NCI-H2171 (cell line): Measurements from ENCODE around the gene PANX1.

Source experiments
- DNase-seq: peaks from one replicate; lab custom pipeline; 2025; lab: John Stamatoyannopoulos, UW

Gene PANX1

GRCh38 chr11:94129512-94130297, 1.1 kb downstream of the PANX1 start:
- DNase-seq = no peak

GRCh38 chr11:94130298-94131046, 1.8 kb downstream of the PANX1 start:
- no peak for DNase-seq

- DNase-seq = no peak
Observed at GRCh38 chr11:94131047-94131717, 2.5 kb downstream of the PANX1 start.

GRCh38 chr11:94131718-94132115, 3.1 kb downstream of the PANX1 start:
- no peak for DNase-seq

- no peak for DNase-seq
Observed at GRCh38 chr11:94132152-94132558, 3.5 kb downstream of the PANX1 start.

- DNase-seq = no peak
Observed at GRCh38 chr11:94132823-94133408, 4.3 kb downstream of the PANX1 start.

- no peak for DNase-seq
Observed at GRCh38 chr11:94133752-94134151, 5.1 kb downstream of the PANX1 start.

- no peak for DNase-seq
Observed at GRCh38 chr11:94134651-94135512, 6.2 kb downstream of the PANX1 start.

- DNase-seq = no peak
Observed at GRCh38 chr11:94139416-94139815, 10.8 kb downstream of the PANX1 start.

GRCh38 chr11:94140154-94140655, 11.6 kb downstream of the PANX1 start:
- DNase-seq = no peak

- DNase-seq = no peak
Observed at GRCh38 chr11:94141511-94142307, 13.1 kb downstream of the PANX1 start.

GRCh38 chr11:94142308-94143281, 14.0 kb downstream of the PANX1 start:
- no peak for DNase-seq

- DNase-seq = no peak
Observed at GRCh38 chr11:94144216-94144615, 15.6 kb downstream of the PANX1 start.

- no peak for DNase-seq
Observed at GRCh38 chr11:94144664-94145063, 16.0 kb downstream of the PANX1 start.

- no peak for DNase-seq
Observed at GRCh38 chr11:94145431-94145830, 16.8 kb downstream of the PANX1 start.

- no peak for DNase-seq
Observed at GRCh38 chr11:94145916-94146315, 17.3 kb downstream of the PANX1 start.

GRCh38 chr11:94147433-94147845, 18.8 kb downstream of the PANX1 start:
- DNase-seq = no peak

GRCh38 chr11:94148189-94148588, 19.5 kb downstream of the PANX1 start:
- DNase-seq = no peak

- no peak for DNase-seq
Observed at GRCh38 chr11:94149431-94150017, 20.9 kb downstream of the PANX1 start.
